Hindlimb muscle (tissue), 1 donor: ENCODE results near the gene ADRA2A. TPM values are rescaled to one million over a fixed set of nuclear protein-coding genes. Genes with fewer than 3 reads are reported as not detected.

Source experiments
- polyA plus RNA-seq: library from polyadenylated mRNA; unstranded; fragments of 120-200 nt; gene quantifications from one replicate; pipeline ENCODE4 v1.2.1, GENCODE V29; 2013; ENCODE audit not compliant: insufficient read length

ADRA2A gene
- polyA plus RNA-seq, 1 donor, result 3.7 TPM

Other genes starting within 250 kb of the ADRA2A start
- gene PDCD4, start 205.1 kb upstream of the ADRA2A start, polyA plus RNA-seq, result 168 TPM
- 20.8 TPM for gene BBIP1, start 157.8 kb upstream of the ADRA2A start, polyA plus RNA-seq
- gene SHOC2, start 157.4 kb upstream of the ADRA2A start, polyA plus RNA-seq, result 27.2 TPM